Muscle of leg (tissue), 11 donors: ENCODE data around the gene SCTR. TPM values are rescaled to one million over a fixed set of nuclear protein-coding genes. Genes with fewer than 3 reads are reported as not detected.

Experiments used
- DNase-seq: peaks from one replicate; pipeline ENCODE4 v3.0.0; 2013
- H3K27ac ChIP-seq: one replicate; pipeline ENCODE4 v1.5.1; 2013; ENCODE audit warnings: mild to moderate bottlenecking, low read length, control low read depth
- H3K27me3 ChIP-seq: one replicate; pipeline ENCODE4 v1.6.1; 2013; ENCODE audit warnings: low read length; ENCODE audit not compliant: control insufficient read depth, insufficient read depth
- H3K36me3 ChIP-seq: one replicate; pipeline ENCODE4 v1.6.1; 2013; ENCODE audit warnings: low read length; ENCODE audit not compliant: control insufficient read depth, insufficient read depth
- H3K4me1 ChIP-seq: one replicate; pipeline ENCODE4 v1.6.1; 2013; ENCODE audit warnings: low read length; ENCODE audit not compliant: control insufficient read depth, insufficient read depth
- H3K4me3 ChIP-seq: one replicate; pipeline ENCODE4 v1.5.1; 2013; ENCODE audit warnings: low read length, control low read depth
- H3K9me3 ChIP-seq: replicated peaks from 2 replicates; pipeline ENCODE4 v1.6.1; 2013; ENCODE audit warnings: low read depth, low read length; ENCODE audit not compliant: control insufficient read depth
- WGBS: methylation state at CpG from one replicate; pipeline ENCODE4 v1.1.5; 2013; ENCODE audit warnings: missing lambda C conversion rate; ENCODE audit not compliant: insufficient coverage; 5-methylcytosine and 5-hydroxymethylcytosine counted together
- polyA plus RNA-seq, 8 donors: library from polyadenylated mRNA; unstranded; fragments of 120-200 nt; gene quantifications; one replicate each; pipeline versions ENCODE4 v1.2.1 to v1.2.3, GENCODE V29; 2013; ENCODE audit warnings: inconsistent platforms in 1 of 8, low replicate concordance in 1 of 8; ENCODE audit not compliant: insufficient read length in 8 of 8, insufficient read depth in 1 of 8
- total RNA-seq: library from RNA; stranded (reverse); fragments of 120-200 nt; gene quantifications from one replicate; pipeline ENCODE4 v1.2.4, GENCODE V29; 2013

The SCTR gene
- total and polyA plus RNA-seq, 9 donors = 0.32 to 5.0 (median 1.1) TPM; not detected in 2

- no peak for DNase-seq
- no peak overlapping the region for H3K27ac ChIP-seq
- H3K36me3 ChIP-seq = no peaks in the 10 kb centered on the region
- 82% methylated on average over 6 of the region's 9 CpGs for WGBS
- peaks cover 7% of the 10 kb centered on the region for H3K27me3 ChIP-seq
- H3K9me3 ChIP-seq = no peaks in the 10 kb centered on the region
- no peak overlapping the region for H3K4me3 ChIP-seq
- peaks cover 7% of the 10 kb centered on the region for H3K4me1 ChIP-seq
Observed at GRCh38 chr2:119448427-119449141, 75.7 kb downstream of the SCTR start.

- Histone ChIP-seq H3K4me3 (no peak overlapping the region), H3K9me3 (no peaks in the 10 kb centered on the region), H3K4me1 (peaks cover 7% of the 10 kb centered on the region), H3K27ac (no peak overlapping the region), H3K36me3 (no peaks in the 10 kb centered on the region), H3K27me3 (peaks cover 7% of the 10 kb centered on the region)
- no peak for DNase-seq
- WGBS = no CpG with 5 or more reads among the region's 9 CpGs
Observed at GRCh38 chr2:119446037-119446436, 78.2 kb downstream of the SCTR start.

GRCh38 chr2:119442850-119443249, 81.4 kb downstream of the SCTR start:
- WGBS = 82% methylated on average over 9 of the region's 11 CpGs
- Histone ChIP-seq H3K9me3 (no peaks in the 10 kb centered on the region), H3K36me3 (no peaks in the 10 kb centered on the region), H3K27me3 (peaks cover 5% of the 10 kb centered on the region), H3K27ac (no peak overlapping the region), H3K4me3 (no peak overlapping the region), H3K4me1 (peaks cover 11% of the 10 kb centered on the region)
- no peak for DNase-seq

- Histone ChIP-seq H3K4me3 (no peak overlapping the region), H3K27ac (no peak overlapping the region), H3K9me3 (no peaks in the 10 kb centered on the region), H3K4me1 (peaks cover 11% of the 10 kb centered on the region), H3K36me3 (no peaks in the 10 kb centered on the region), H3K27me3 (peaks cover 5% of the 10 kb centered on the region)
- WGBS = 96% methylated on average over 4 of the region's 7 CpGs
- DNase-seq = no peak
Observed at GRCh38 chr2:119442226-119442619, 82.1 kb downstream of the SCTR start.

GRCh38 chr2:119441376-119442225, 82.7 kb downstream of the SCTR start:
- H3K4me1 ChIP-seq = peaks cover 10% of the 10 kb centered on the region
- no peak for DNase-seq
- WGBS = 84% methylated on average over 5 of the region's 8 CpGs
- no peaks in the 10 kb centered on the region for H3K36me3 ChIP-seq
- H3K4me3 ChIP-seq = no peak overlapping the region
- H3K27me3 ChIP-seq = peaks cover 3% of the 10 kb centered on the region
- H3K27ac ChIP-seq = no peak overlapping the region
- no peaks in the 10 kb centered on the region for H3K9me3 ChIP-seq

GRCh38 chr2:119440873-119441272, 83.4 kb downstream of the SCTR start:
- peaks cover 7% of the 10 kb centered on the region for H3K4me1 ChIP-seq
- no peaks in the 10 kb centered on the region for H3K9me3 ChIP-seq
- no peak for DNase-seq
- no peaks in the 10 kb centered on the region for H3K27me3 ChIP-seq
- 73% methylated on average over 3 of the region's 4 CpGs for WGBS
- H3K36me3 ChIP-seq = no peaks in the 10 kb centered on the region
- H3K27ac ChIP-seq = no peak overlapping the region
- no peak overlapping the region for H3K4me3 ChIP-seq

DNA sequence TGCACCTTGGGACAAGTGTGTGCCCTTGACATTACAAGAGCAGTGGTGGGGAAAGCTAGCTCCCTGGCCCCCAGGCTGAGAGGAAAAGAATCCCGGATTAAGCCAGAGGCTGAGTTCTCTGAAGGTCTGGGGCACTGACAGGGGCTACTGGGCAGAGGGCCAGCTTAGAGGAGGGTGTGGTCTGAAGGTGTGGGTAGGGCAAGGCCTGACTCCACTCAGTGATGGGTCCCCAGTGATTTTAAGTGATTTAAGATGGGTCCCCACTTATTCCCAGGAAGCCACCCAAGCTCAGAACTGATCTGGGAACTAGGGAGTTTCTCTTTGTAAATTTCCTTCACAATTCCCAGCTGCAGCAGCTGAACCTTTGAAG, 83.8 kb downstream of the SCTR start:
- Histone ChIP-seq H3K4me1 (peaks cover 11% of the 10 kb centered on the region), H3K9me3 (no peaks in the 10 kb centered on the region), H3K36me3 (no peaks in the 10 kb centered on the region), H3K27ac (no peak overlapping the region), H3K4me3 (no peak overlapping the region), H3K27me3 (no peaks in the 10 kb centered on the region)
- 43% methylated on average over 1 of the region's 1 CpG for WGBS
- DNase-seq = no peak

GRCh38 chr2:119439574-119440500, 84.4 kb downstream of the SCTR start:
- H3K27ac ChIP-seq = no peak overlapping the region
- no peak overlapping the region for H3K4me3 ChIP-seq
- H3K4me1 ChIP-seq = peaks cover 16% of the 10 kb centered on the region
- H3K27me3 ChIP-seq = no peaks in the 10 kb centered on the region
- no peaks in the 10 kb centered on the region for H3K36me3 ChIP-seq
- WGBS = 78% methylated on average over 13 of the region's 15 CpGs
- H3K9me3 ChIP-seq = no peaks in the 10 kb centered on the region
- DNase-seq = no peak

DNA sequence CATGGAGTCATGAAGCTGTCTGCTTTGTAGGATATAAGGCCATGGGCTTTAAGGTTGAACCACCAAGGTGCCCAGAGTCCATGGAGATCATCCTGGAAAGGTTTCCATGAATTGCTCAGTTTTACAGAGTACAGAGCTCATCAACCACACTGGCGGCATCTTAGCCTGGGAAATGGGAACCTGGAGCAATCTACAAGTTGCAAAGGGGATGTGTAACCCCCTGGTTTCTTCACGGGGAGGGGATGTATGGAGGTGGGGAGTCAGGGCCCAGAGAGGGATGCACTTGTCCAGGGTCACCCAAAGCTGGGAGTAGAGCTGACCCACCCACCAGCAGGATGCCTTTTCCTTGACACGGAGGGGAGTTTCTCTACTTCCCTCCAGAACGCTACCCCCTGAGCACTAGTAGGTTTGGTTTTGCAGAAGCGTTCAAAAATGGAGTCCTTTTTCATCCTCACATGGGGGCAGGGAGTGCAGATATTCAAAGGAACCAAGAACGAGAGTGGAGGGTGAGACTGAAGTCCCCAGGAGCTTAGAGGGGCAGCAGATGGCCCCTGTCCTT, 85.5 kb downstream of the SCTR start:
- Histone ChIP-seq H3K27me3 (no peaks in the 10 kb centered on the region), H3K9me3 (no peaks in the 10 kb centered on the region), H3K27ac (no peak overlapping the region), H3K4me1 (peaks cover 21% of the 10 kb centered on the region), H3K36me3 (no peaks in the 10 kb centered on the region), H3K4me3 (no peak overlapping the region)
- WGBS = 100% methylated on average over 1 of the region's 6 CpGs
- no peak for DNase-seq
